Common myeloid progenitor, CD34-positive (primary cell): Measurements from ENCODE around the gene CFAP43.

Source experiments
- CTCF ChIA-PET: fragments of 350-600 bp; sonication (Branson Sonifier 250); formaldehyde crosslinking; loops from one replicate; lab custom pipeline; 2021; ENCODE audit warnings: antibody characterized with exemption; lab: Charles Lee
- POLR2A ChIA-PET: fragments of 350-600 bp; sonication (Branson Sonifier 250); formaldehyde crosslinking; loops from one replicate; lab custom pipeline; 2021; ENCODE audit warnings: antibody characterized with exemption; lab: Charles Lee
- DNase-seq, 3 donors: peaks; one replicate each; pipeline versions ENCODE4 v3.0.0 to v3.0.0-alpha.2; 2013
- H3K27ac ChIP-seq, 2 experiments: 1 replicate in 1 of 2; 2 replicates in 1 of 2; pipeline ENCODE4 v1.7.0; 2013; ENCODE audit warnings: inconsistent platforms in 2 of 2, low read length in 2 of 2, mild to moderate bottlenecking in 2 of 2, low read depth in 1 of 2, moderate library complexity in 1 of 2; ENCODE audit not compliant: severe bottlenecking in 2 of 2, insufficient read depth in 1 of 2, poor library complexity in 1 of 2
- H3K27me3 ChIP-seq, 5 experiments: replicated peaks in 2 of 5; 1 replicate in 3 of 5; 2 replicates in 2 of 5; pipeline versions ENCODE4 v1.6.1 to v1.7.0; 2013; ENCODE audit warnings: low read length in 4 of 5, mild to moderate bottlenecking in 2 of 5, moderate library complexity in 2 of 5, inconsistent platforms in 1 of 5; ENCODE audit not compliant: insufficient read depth in 5 of 5, control insufficient read depth in 4 of 5
- H3K36me3 ChIP-seq, 4 experiments: 1 replicate in 2 of 4; 2 replicates in 2 of 4; pipeline versions ENCODE4 v1.6.1 to v1.7.0; 2013; ENCODE audit warnings: low read length in 3 of 4, control low read depth in 1 of 4, mild to moderate bottlenecking in 1 of 4; ENCODE audit not compliant: control insufficient read depth in 4 of 4, insufficient read depth in 4 of 4
- H3K4me1 ChIP-seq, 4 experiments: 1 replicate in 3 of 4; 2 replicates in 1 of 4; pipeline versions ENCODE4 v1.6.1 to v1.7.1; 2013; ENCODE audit warnings: low read length in 3 of 4, mild to moderate bottlenecking in 3 of 4, control low read depth in 1 of 4, inconsistent platforms in 1 of 4, moderate library complexity in 1 of 4; ENCODE audit not compliant: control insufficient read depth in 4 of 4, insufficient read depth in 4 of 4; ENCODE audit errors: control extremely low read depth in 1 of 4
- H3K4me3 ChIP-seq, 7 experiments: 1 replicate in 4 of 7; 2 replicates in 3 of 7; pipeline versions ENCODE4 v1.5.1 to v1.7.0; 2013; ENCODE audit warnings: mild to moderate bottlenecking in 7 of 7, low read length in 6 of 7, moderate library complexity in 6 of 7, inconsistent platforms in 2 of 7, low read depth in 2 of 7, control low read depth in 1 of 7; ENCODE audit not compliant: insufficient read depth in 4 of 7, control insufficient read depth in 1 of 7; ENCODE audit errors: extremely low read depth in 1 of 7
- H3K9me3 ChIP-seq, 5 experiments: 1 replicate in 4 of 5; 2 replicates in 1 of 5; pipeline versions ENCODE4 v1.6.1 to v1.7.1; 2013; ENCODE audit warnings: low read length in 4 of 5, mild to moderate bottlenecking in 2 of 5, inconsistent platforms in 1 of 5, low read depth in 1 of 5, moderate library complexity in 1 of 5; ENCODE audit not compliant: control insufficient read depth in 4 of 5, insufficient read depth in 2 of 5; ENCODE audit errors: control extremely low read depth in 1 of 5
- WGBS: methylation state at CpG from one replicate; pipeline ENCODE4 v1.1.5; 2013; ENCODE audit not compliant: insufficient coverage; 5-methylcytosine and 5-hydroxymethylcytosine counted together

CFAP43 gene

DNA sequence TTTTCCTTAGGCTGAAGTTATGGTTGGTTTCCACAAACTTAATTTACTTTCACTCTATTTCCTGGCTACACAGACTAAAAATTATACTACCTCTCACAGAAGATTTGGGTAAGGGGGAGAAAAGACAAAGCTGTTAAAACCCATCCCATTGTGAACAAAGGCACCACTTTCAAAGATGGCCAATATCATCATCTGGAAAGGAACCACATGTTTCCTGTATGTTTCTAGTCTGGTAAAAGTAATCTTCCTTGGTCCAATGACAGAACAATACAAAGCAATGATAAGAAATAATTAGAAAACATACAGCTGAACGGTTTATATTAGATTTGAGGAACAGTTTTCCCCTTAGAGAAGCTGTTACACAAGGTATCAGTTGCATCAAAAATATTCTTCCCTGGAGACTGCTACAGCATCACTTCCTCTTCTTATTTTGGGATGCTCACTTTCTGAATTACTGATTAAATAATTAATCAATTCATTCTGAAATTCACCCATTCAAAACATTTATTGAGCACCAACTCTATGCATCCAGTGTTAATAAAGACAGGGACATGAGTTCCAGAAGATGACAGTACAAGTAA, 118.7 kb downstream of the CFAP43 start:
- peaks cover 0 to 11% (median 2%) of the 10 kb centered on the region in 4 experiments for H3K4me1 ChIP-seq
- no CpG with 5 or more reads among the region's 1 CpG for WGBS
- H3K27ac ChIP-seq, result no peak overlapping the region
- H3K36me3 ChIP-seq, result no peaks in the 10 kb centered on the region
- peak in 2 of 3 donors; percentile 44 to 60 for DNase-seq
- POLR2A ChIA-PET, result interaction anchor here (0.7 kb wide), 1 partner anchor 108 kb away, joined by 3 read pairs; no protein-coding TSS in a partner anchor
- CTCF ChIA-PET, result interaction anchor here (1.1 to 2.0 kb wide), 2 partner anchors 9 to 14 kb away, joined by 4 read pairs; partner anchors contain the start of gene SFR1
- H3K9me3 ChIP-seq, result no peaks in the 10 kb centered on the region
- no peaks in the 10 kb centered on the region for H3K27me3 ChIP-seq
- no peak overlapping the region for H3K4me3 ChIP-seq

DNA sequence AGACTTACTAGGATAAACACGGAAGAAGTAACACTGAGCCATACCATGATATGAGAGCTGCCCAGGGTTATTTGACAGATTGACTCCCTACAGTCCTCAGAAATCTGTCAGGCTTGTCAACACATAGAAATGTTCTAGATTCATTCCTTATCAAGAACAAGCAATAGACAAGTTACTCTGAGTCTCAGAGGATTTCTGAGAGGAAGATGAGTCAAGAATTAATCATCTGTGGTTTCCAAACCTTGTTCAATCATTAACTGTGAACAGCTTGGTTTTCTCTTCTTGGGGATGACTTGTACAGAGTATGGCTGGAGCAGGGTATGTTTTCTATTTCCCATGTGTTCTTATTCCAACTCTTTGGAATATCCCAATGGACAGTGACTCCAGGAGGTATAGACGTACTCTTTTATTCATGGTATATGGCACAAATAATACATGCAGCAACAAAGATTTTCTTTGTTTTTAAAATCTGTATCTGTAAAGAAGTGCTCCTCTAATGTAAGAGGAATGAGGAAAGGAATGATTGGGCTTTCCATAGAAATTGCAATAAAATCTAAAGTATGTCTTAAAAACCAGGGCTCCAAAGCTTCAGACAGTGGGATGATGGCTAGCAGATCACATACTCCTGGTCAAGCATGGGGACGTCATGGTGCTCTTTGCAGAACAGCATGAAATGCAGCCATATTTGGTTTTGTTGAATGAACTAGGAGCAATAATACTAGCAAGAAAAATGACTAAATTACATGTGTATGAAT, 122.1 kb downstream of the CFAP43 start:
- no peak overlapping the region for H3K27ac ChIP-seq
- ChIA-PET POLR2A (no interaction called here), CTCF (interaction anchor here (1.2 to 1.6 kb wide), 2 partner anchors 28 to 36 kb away, joined by 3 to 5 read pairs; no protein-coding TSS in a partner anchor)
- WGBS, result 100% methylated on average over 2 of the region's 3 CpGs
- H3K4me1 ChIP-seq, result peaks cover 0 to 11% (median 2%) of the 10 kb centered on the region in 4 experiments
- no peaks in the 10 kb centered on the region for H3K36me3 ChIP-seq
- H3K27me3 ChIP-seq, result no peaks in the 10 kb centered on the region
- H3K9me3 ChIP-seq, result no peaks in the 10 kb centered on the region
- no peak overlapping the region for H3K4me3 ChIP-seq
- DNase-seq, result no peak

DNA sequence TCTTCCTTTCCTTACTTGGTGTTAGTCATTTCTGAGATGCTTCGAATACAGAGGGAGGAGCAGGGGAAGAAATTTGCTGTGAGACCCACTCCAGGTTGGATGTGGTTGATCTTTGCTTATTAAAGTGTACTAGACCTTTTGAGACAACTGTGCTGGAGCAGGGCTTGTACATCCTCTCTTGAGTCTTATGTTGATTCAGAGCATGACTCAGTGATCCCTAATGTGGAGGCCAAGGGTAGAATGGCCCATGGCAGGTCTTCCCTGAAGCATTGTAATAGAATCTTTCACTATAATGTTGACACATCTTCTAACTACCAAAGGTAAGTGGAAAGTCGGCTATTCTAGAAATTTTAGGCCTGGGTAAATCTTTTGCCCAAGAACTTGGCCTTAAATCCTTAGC, 127.2 kb downstream of the CFAP43 start:
- ChIA-PET POLR2A (no interaction called here), CTCF (interaction anchor here (1.2 kb wide), 1 partner anchor 18 kb away, joined by 3 read pairs; no protein-coding TSS in a partner anchor)
- Histone ChIP-seq H3K27ac (no peak overlapping the region), H3K4me3 (no peak overlapping the region), H3K4me1 (no peaks in the 10 kb centered on the region), H3K9me3 (no peaks in the 10 kb centered on the region), H3K36me3 (no peaks in the 10 kb centered on the region), H3K27me3 (no peaks in the 10 kb centered on the region)
- no peak for DNase-seq
- WGBS, result 100% methylated on average over 1 of the region's 2 CpGs

DNA sequence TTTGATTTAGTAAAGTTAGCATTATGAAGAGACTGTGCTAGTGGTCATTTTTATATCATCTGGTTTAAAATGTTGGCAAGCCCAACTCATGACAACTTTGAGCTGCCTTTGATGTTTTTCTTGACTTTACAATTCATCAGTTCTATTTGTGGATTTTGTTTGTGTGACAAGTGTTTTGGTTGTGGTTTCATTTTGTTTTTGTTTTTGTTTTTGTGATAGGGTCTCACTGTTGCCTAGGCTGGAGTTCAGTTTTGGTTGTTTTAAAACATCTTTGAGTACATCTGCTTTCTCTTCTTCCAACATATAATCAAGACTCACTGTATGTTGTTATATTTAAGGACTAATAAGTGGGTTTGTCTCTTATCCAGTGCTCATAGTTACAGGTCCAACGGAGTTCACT, 127.7 kb downstream of the CFAP43 start:
- DNase-seq, result no peak
- H3K27me3 ChIP-seq, result no peaks in the 10 kb centered on the region
- H3K4me3 ChIP-seq, result no peak overlapping the region
- no peaks in the 10 kb centered on the region for H3K9me3 ChIP-seq
- no peak overlapping the region for H3K27ac ChIP-seq
- ChIA-PET CTCF (interaction anchor here (1.2 kb wide), 1 partner anchor 18 kb away, joined by 3 read pairs; no protein-coding TSS in a partner anchor), POLR2A (no interaction called here)
- H3K36me3 ChIP-seq, result no peaks in the 10 kb centered on the region
- WGBS, result no CpG with 5 or more reads among the region's 1 CpG
- no peaks in the 10 kb centered on the region for H3K4me1 ChIP-seq

DNA sequence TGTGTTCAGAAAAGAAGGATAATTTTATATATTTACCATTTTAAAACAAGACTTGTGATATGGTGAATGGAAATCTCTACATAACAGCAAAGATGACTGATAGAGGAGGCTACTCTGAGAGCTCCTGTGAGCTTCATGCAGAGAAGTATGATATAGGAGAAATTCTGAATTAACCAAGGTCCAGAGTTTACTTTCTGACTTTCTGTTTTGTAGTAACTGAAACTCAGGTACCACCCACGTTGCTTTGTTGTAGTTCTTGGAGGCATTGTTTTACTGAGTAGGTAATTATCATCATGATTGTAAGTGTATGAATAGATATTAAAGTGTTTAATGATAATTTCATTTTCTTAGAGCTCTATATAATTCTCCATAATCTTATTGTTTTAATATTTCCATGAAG, 128.2 kb downstream of the CFAP43 start:
- ChIA-PET POLR2A (no interaction called here), CTCF (interaction anchor here (1.1 to 1.2 kb wide), 2 partner anchors 17 to 19 kb away, joined by 3 to 5 read pairs; no protein-coding TSS in a partner anchor)
- Histone ChIP-seq H3K27ac (no peak overlapping the region), H3K27me3 (no peaks in the 10 kb centered on the region), H3K36me3 (no peaks in the 10 kb centered on the region), H3K9me3 (no peaks in the 10 kb centered on the region), H3K4me1 (no peaks in the 10 kb centered on the region), H3K4me3 (no peak overlapping the region)
- no peak for DNase-seq
- WGBS, result no CpG with 5 or more reads among the region's 1 CpG

DNA sequence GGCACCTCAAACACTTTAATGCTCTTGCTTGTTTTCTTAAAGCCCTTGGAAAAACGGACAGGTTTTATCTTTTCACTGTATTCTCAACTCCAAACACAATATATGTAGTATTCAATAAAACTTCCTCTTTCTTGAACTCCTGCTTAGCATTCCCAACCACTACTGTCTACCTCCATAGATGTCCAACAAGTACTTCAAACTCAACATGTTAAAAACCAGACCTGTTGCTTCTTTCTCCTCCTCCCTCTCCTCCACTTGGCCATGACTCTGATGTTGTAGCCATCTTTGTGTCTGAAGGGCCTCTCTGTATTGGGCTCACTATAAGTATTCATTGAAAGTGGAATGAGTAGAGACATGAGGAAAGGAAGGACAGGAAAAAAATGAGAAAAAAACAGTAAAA, 130.3 kb downstream of the CFAP43 start:
- ChIA-PET CTCF (no interaction called here), POLR2A (no interaction called here)
- Histone ChIP-seq H3K27ac (no peak overlapping the region), H3K4me3 (no peak overlapping the region), H3K36me3 (no peaks in the 10 kb centered on the region), H3K4me1 (no peaks in the 10 kb centered on the region), H3K9me3 (peaks cover 0 to 5% (median 0%) of the 10 kb centered on the region in 5 experiments), H3K27me3 (no peaks in the 10 kb centered on the region)
- WGBS, result 100% methylated on average over 1 of the region's 1 CpG
- no peak for DNase-seq

DNA sequence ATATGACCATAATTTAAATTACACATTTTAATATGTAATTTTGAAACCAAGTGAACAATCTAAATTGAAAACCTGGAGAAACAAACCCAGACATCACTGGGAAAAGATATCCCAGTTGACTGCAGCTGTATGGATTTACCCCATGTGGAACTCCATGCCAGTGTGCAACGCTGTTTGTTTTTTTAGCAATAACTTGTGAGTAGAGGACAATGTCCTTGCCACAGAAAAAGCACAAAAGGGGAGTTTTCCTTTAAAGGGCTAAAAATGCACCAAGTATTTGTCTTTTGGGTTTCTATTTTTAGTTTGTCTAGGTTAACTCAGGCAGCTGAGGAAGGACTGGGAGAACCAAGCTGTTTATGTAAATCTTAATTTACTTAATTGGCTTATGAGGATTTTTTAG, 131.4 kb downstream of the CFAP43 start:
- CTCF ChIA-PET, result interaction anchor here (1.4 kb wide), 1 partner anchor 105 kb away, joined by 4 read pairs; no protein-coding TSS in a partner anchor
- Histone ChIP-seq H3K9me3 (peaks cover 0 to 8% (median 3%) of the 10 kb centered on the region in 5 experiments), H3K4me3 (no peak overlapping the region), H3K36me3 (no peaks in the 10 kb centered on the region), H3K27ac (no peak overlapping the region), H3K27me3 (no peaks in the 10 kb centered on the region), H3K4me1 (no peaks in the 10 kb centered on the region)
- POLR2A ChIA-PET, result interaction anchor here (0.5 to 1.0 kb wide), 2 partner anchors 17 to 126 kb away, joined by 3 read pairs; no protein-coding TSS in a partner anchor
- no peak for DNase-seq
- no CpG with 5 or more reads among the region's 1 CpG for WGBS
